ENCODE measurements around the gene EIF2S1. TPM values are rescaled to one million over a fixed set of nuclear protein-coding genes. Genes with fewer than 3 reads are reported as not detected.

Gene EIF2S1
- total RNA-seq, 2 experiments from 2014 or later: 23.1 to 28.8 TPM

DNA sequence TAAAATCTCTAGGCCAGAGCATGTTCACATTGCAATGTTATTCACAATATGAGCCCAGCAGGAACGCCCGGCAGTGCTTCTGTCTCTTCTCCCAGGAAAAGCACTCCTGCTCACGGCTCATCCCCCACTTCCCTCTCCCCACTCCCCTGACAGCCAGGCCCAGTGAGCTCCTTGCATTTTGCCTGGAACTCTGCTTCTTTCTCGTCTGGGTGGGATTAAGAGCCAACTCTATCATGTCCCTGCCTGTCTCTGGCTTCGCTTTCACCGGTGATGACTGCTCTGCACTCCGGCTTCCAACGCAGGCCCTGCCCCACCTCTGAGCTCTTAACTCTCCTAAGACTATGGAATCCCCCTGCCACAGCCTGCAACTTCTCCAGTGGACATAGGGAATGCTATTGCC is 49.3 kb downstream of the EIF2S1 start:
- H3K27me3 Mint-ChIP-seq: no peaks in the 10 kb centered on the region
- Histone ChIP-seq H3K36me3 (ENCODE audit: insufficient read depth, low read length) (no peaks in the 10 kb centered on the region), H3K27ac (ENCODE audit: low read depth in 1 of 2, low read length in 2 of 2) (no peak overlapping the region), H3K9me3 (ENCODE audit: control insufficient read depth in 1 of 2, insufficient read depth in 1 of 2, low read length in 2 of 2) (no peaks in the 10 kb centered on the region), H3K4me1 (ENCODE audit: insufficient read depth, low read length) (peaks cover 16% of the 10 kb centered on the region), H3K4me3 (ENCODE audit: low read length) (no peak overlapping the region), H3K27me3 (ENCODE audit: control insufficient read depth in 1 of 2, insufficient read depth in 2 of 2, low read length in 2 of 2) (peaks cover 0 to 2% of the 10 kb centered on the region in 2 experiments)
- peaks cover 15% of the 10 kb centered on the region for H3K4me1 Mint-ChIP-seq (ENCODE audit: low read depth)
- ATAC-seq (ENCODE audit: poor library complexity) (no peak), DNase-seq (no peak)
- no peaks in the 10 kb centered on the region for H3K36me3 Mint-ChIP-seq (ENCODE audit: low read depth)
- H3K4me3 Mint-ChIP-seq: no peak overlapping the region
- CTCF ChIA-PET: interaction anchor here (1.3 to 1.4 kb wide), 2 partner anchors 18 to 50 kb away, joined by 3 read pairs; partner anchors contain the start of gene ATP6V1D
- no peak overlapping the region for H3K27ac Mint-ChIP-seq
- intact Hi-C loops (cut with DNase I, micrococcal nuclease): no loop called here
- TF ChIP-seq, protein P1, sequence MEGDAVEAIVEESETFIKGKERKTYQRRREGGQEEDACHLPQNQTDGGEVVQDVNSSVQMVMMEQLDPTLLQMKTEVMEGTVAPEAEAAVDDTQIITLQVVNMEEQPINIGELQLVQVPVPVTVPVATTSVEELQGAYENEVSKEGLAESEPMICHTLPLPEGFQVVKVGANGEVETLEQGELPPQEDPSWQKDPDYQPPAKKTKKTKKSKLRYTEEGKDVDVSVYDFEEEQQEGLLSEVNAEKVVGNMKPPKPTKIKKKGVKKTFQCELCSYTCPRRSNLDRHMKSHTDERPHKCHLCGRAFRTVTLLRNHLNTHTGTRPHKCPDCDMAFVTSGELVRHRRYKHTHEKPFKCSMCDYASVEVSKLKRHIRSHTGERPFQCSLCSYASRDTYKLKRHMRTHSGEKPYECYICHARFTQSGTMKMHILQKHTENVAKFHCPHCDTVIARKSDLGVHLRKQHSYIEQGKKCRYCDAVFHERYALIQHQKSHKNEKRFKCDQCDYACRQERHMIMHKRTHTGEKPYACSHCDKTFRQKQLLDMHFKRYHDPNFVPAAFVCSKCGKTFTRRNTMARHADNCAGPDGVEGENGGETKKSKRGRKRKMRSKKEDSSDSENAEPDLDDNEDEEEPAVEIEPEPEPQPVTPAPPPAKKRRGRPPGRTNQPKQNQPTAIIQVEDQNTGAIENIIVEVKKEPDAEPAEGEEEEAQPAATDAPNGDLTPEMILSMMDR (IDR thresholded peaks at IDR 0.05): no peak
- POLR2A ChIA-PET: no interaction called here
- no peaks in the 10 kb centered on the region for H3K9me3 Mint-ChIP-seq

DNA sequence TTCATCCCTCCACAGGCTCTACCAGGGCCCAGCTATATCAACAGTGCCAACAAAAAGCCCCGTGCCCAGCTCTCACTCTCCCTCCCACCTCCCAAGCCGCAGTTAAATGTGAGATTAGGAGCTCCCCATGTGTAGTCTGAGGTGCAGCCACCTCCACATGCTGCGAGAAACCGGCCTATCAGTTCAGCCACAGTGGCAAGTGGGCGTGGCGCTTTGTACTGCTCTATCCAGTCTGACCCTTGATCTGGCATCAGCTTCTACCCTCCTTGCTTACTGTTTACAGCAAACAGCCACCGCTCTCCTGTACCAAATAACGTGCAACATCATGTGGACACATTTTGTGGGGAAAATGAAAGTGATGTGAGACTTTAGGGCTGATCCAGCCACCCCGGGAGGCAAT is 50.2 kb downstream of the EIF2S1 start:
- TF ChIP-seq, protein P1 (IDR thresholded peaks at IDR 0.05): no peak
- H3K27ac Mint-ChIP-seq: no peak overlapping the region
- CTCF ChIA-PET: interaction anchor here (0.9 to 1.4 kb wide), 3 partner anchors 16 to 51 kb away, joined by 3 to 4 read pairs (median 3); partner anchors contain the start of gene ATP6V1D

DNA sequence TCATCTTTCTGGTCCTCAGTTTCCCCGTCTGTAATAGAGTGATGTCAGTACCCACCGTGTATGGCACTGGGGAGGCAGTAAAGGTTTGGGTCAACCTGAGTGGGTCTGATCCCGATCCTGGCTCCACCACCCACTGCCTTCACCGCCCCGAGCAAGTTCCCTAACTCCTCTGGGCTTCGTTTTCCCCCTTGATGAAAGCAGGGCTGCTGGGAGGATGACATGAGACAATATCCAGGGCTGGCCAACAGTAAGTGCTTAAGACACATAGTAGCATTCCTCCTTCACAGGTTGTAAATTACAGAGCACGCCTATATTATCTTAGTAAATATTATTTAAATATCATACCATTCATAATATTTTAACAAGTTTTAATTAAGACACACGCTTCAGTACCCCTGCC is 51.2 kb downstream of the EIF2S1 start:
- TF ChIP-seq, protein P1 (IDR thresholded peaks at IDR 0.05): no peak
- POLR2A ChIA-PET: interaction anchor here (1.0 to 1.3 kb wide), 2 partner anchors 16 to 51 kb away, joined by 3 to 5 read pairs; partner anchors contain the start of genes ATP6V1D and EIF2S1
- Mint-ChIP-seq H3K27ac (no peak overlapping the region), H3K4me1 (ENCODE audit: low read depth) (peaks cover 15% of the 10 kb centered on the region), H3K36me3 (ENCODE audit: low read depth) (no peaks in the 10 kb centered on the region), H3K9me3 (no peaks in the 10 kb centered on the region), H3K4me3 (peak overlapping the region; percentile 66), H3K27me3 (no peaks in the 10 kb centered on the region)
- H3K4me3 ChIP-seq (ENCODE audit: low read length): peak overlapping the region; percentile 49
- ATAC-seq (ENCODE audit: poor library complexity): no peak
- no peaks in the 10 kb centered on the region for H3K36me3 ChIP-seq (ENCODE audit: insufficient read depth, low read length)
- CTCF ChIA-PET: interaction anchor here (1.1 kb wide), 1 partner anchor 26 kb away, joined by 4 read pairs; no protein-coding TSS in a partner anchor
- H3K27ac ChIP-seq (ENCODE audit: low read depth in 1 of 2, low read length in 2 of 2): no peak overlapping the region
- H3K27me3 ChIP-seq (ENCODE audit: control insufficient read depth in 1 of 2, insufficient read depth in 2 of 2, low read length in 2 of 2): peaks cover 0 to 2% of the 10 kb centered on the region in 2 experiments
- intact Hi-C loops (cut with DNase I, micrococcal nuclease): no loop called here
- peaks cover 16% of the 10 kb centered on the region for H3K4me1 ChIP-seq (ENCODE audit: insufficient read depth, low read length)
- DNase-seq: no peak
- H3K9me3 ChIP-seq (ENCODE audit: control insufficient read depth in 1 of 2, insufficient read depth in 1 of 2, low read length in 2 of 2): no peaks in the 10 kb centered on the region

More for the DNA sequence above, 50.2 kb downstream of the EIF2S1 start:
- Histone ChIP-seq H3K9me3 (ENCODE audit: control insufficient read depth in 1 of 2, insufficient read depth in 1 of 2, low read length in 2 of 2) (no peaks in the 10 kb centered on the region), H3K36me3 (ENCODE audit: insufficient read depth, low read length) (no peaks in the 10 kb centered on the region), H3K4me3 (ENCODE audit: low read length) (no peak overlapping the region), H3K4me1 (ENCODE audit: insufficient read depth, low read length) (peaks cover 16% of the 10 kb centered on the region), H3K27me3 (ENCODE audit: control insufficient read depth in 1 of 2, insufficient read depth in 2 of 2, low read length in 2 of 2) (peaks cover 0 to 2% of the 10 kb centered on the region in 2 experiments), H3K27ac (ENCODE audit: low read depth in 1 of 2, low read length in 2 of 2) (no peak overlapping the region)
- DNase-seq: no peak
- intact Hi-C loops (cut with DNase I, micrococcal nuclease): no loop called here
- Mint-ChIP-seq H3K4me3 (peak overlapping the region; percentile 66), H3K27me3 (no peaks in the 10 kb centered on the region), H3K9me3 (no peaks in the 10 kb centered on the region), H3K4me1 (ENCODE audit: low read depth) (peaks cover 15% of the 10 kb centered on the region), H3K36me3 (ENCODE audit: low read depth) (no peaks in the 10 kb centered on the region)
- POLR2A ChIA-PET: no interaction called here
- ATAC-seq (ENCODE audit: poor library complexity): no peak
